Activated CD4-positive, CD25-positive, alpha-beta regulatory T cell treated with anti-CD3 and anti-CD28 coated beads, Interleukin-2, amount 50 U/mL, for 72 hours (primary cell): ENCODE data around the gene ADA.
"Not testable (repeated sequence)": the region's sequence is repeated elsewhere in the genome, so short reads cannot be mapped to it uniquely, and the experiment has no call there.

ENCODE experiments used
- DNase-seq: peaks from one replicate; pipeline ENCODE4 v3.0.0; 2021

The ADA gene

DNA sequence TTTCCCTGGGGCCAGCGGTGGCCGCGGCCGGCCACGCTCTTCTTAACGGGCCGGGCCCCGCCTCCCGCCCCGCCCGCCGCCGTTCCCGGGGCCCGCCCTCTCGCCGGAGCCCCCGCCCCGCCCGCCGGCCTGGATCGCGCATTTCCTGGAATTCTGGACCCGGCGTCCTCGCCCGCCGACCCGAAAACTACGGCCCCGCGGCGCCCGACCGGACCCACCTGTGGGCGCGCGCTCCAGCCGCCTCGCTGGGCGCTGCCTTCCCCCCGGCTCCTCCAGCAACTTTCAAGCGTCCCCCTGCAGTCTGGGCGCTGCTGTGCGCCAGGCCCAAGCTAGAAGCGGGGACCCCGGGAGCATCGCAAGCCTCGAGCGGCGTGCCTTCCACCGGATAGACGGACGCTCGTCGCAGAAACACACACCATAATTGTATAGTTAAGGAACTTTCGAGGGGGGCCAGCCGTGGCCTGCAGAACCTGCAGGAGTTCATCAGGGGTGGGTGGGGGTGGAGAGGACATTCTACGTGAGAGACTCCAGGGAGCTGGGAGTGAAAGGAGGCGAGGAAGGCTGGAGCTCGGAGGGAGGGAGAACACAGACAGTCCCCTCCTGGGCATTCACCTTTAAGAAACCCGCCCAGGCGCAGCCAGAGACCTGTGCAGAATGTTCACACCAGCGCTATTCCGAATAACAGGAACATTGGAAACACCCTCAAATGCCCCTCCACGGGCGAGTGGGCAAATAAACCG is at the start of gene ADA:
Gene ADA (minus strand): TSS at position 16 of the 740 bp plus-strand sequence. CDS start 92 bp downstream, outside the sequence.
- DNase-seq: peak; percentile 54

DNA sequence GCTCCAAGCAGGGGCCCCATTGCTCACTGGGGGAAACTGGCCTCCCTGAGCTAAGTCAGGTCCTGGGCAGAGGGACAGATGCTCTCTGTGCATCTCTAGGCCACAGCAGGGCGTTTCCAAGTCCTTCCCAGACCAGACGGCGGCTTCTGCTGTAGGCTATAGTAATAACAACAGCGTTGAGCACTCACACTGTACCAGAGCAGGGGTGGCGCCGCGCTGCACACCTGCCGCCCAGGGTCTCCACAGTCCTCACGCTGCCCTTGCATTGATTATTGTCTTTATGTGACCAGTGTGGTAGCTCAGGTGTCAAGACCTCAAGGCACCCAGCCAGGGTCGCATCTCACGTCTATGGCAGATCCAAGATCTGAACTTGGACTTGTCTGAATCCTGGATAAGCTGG is 48.8 kb upstream of the ADA start:
- DNase-seq: no peak

DNA sequence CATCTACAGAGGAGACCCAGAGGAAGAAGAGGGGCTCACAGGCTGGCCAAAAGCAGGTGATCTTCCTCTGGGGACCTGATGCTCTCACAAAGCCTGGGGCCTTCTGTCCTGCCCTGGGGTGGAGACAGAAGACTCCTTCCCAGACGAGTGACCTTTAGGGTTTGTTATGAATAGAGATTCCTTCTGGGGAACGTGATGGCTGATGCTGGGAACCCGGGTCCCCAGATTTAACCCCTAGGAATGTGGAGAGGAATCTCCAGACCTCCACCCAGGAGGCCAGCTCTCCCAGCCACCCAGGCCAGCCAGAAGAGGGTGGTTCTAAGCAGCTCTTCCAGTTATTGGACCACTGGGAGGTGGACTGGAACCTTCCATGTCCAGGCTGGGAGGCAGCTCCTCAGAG is 46.9 kb upstream of the ADA start:
- DNase-seq: no peak

DNA sequence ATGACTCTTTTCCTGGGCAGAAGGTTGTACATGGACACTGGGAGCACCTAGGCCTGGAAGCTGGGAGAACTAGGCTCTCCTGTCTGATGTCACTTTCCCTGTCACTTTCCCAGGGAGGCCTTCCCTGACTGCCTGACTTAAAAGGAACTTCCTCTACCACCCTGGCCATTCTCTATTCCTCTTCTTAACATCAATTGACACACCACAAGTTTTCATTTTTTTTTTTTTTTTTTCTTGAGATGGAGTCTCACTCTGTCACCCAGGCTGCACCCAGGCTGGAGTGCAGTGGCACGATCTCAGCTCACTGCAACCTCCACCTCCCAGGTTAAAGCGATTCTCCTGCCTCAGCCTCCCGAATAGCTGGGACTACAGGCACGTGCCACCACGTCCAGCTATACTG is 45.5 kb upstream of the ADA start:
- DNase-seq: not testable (repeated sequence)

DNA sequence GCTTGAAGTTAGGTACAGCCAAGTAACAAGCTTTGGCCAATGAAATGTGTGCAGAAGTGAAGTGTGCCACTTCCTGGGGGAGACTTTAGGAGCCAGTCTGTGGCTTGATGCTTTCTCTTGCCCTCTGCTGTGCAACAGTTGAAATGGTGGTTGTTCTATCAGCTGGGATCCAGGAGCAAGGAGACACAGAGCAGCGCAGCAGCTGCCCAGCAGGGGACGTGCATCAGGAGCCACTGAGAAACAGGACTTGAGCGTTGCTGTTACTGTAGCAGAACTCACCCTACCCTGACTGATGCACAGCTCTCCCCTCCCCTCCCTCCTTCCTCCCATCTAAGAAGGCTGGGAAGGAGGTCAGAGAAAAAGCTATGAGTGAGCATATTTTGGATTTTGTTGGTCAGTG is 44.8 kb upstream of the ADA start:
- DNase-seq: no peak

DNA sequence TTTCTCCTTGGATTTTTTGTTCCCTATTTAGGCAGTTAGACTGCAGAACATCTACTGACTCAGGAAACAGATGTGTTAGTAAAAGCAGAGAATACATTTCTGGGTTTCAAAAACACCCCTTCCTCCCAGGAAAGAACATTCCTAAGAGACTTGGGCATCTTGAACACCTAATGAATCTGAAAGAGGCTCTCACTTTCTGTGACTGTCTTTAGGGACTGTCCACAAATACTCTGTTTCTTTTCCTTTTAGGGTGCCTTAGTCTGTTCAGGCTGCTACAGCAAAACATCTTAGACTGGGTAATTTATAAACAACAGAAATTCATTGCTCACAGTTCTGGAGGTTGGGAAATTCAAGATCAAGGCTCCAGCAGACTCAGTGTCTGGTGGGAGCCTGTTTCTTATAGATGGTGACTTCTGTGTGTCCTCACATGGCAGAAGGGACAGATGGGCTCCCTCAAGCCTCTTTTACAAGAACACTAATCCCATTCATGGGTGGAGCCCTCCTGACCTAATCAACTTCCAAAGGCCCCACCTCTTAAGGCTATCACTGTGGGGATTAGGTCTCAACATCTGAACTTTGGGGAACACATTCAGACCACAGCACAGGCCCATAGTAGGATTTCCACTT is 44.3 kb upstream of the ADA start:
- no peak for DNase-seq

DNA sequence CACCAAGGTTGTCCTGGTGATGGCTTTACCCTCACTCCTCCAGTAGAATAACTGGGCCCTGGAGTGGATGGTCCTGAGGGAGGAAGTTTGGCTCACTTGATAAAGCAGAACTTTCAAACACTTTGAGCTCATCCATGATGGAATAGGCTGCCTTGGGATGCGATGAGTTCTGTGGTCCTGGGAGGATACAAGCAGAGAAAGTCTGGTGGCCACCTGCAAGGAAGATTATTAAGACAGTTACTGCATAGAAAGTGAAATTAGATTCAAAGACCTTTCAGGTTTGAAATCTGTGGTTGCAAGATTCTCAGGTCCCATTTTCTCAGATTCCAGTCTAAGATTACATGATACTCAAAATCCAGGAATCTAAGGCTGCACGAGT is 43.8 kb upstream of the ADA start:
- no peak for DNase-seq

DNA sequence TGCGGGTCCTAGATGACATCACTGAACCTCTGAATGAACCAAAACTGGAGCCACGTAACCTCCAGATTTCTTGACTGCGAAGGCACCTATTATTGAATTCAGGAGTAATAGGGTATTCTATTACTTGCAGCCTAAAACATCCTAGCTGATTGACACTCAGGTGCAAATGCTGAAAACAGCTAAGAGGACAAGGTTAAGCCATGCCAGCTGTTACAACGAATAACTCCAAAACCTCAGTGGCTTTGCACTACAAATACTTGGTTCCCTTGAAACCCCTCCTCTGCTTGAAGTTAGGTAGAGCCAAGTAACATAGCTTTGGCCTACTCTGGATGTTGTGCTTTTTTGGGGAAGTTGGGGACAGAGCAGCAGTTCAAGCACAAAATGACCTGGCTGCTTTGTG is 42.7 kb upstream of the ADA start:
- DNase-seq: no peak

DNA sequence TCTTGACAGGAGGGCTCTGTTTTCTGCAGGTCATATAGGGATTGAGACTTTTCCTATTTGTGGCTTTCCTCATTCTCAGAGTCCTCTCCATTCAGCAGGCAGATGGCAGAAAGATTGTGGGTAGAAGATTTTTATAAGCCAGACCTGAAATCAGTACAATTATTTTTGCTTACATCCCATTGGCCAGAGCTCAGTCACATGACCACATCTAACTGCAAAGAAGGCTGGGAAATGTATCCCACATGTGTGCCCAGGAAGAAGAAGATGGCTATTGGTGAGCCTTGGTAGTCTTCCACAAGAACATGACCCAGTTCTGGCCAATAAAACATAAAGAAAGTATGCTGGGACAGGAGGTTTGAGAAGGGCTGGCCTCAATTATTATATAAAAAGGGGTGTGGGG is 42.1 kb upstream of the ADA start:
- no peak for DNase-seq

DNA sequence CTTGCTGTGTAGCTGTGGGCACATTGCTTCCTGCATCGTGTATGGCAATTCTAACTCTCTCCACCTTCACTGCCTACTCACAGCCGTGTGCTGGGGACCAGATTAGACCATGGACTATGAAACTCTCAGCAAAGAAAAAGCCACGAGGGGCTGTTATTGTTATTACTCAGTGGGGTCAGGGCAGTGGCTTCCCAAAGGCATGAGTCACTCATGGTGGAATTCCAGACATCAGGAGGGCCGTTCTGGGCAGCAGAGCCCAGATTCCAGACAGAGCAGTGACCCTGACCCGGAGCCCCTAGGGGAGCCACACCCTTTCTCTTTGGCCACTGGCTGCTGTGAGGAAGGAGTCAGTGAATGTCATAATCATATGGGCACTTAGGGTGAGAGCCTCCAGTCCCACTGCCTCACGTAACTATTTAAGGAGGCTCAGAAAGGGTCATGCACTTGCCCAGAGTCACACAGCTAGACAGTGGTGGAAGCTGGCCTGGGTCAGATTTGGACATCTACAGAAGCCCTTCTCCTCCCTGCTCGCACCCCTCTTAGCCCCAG is 41.5 kb upstream of the ADA start:
- no peak for DNase-seq

DNA sequence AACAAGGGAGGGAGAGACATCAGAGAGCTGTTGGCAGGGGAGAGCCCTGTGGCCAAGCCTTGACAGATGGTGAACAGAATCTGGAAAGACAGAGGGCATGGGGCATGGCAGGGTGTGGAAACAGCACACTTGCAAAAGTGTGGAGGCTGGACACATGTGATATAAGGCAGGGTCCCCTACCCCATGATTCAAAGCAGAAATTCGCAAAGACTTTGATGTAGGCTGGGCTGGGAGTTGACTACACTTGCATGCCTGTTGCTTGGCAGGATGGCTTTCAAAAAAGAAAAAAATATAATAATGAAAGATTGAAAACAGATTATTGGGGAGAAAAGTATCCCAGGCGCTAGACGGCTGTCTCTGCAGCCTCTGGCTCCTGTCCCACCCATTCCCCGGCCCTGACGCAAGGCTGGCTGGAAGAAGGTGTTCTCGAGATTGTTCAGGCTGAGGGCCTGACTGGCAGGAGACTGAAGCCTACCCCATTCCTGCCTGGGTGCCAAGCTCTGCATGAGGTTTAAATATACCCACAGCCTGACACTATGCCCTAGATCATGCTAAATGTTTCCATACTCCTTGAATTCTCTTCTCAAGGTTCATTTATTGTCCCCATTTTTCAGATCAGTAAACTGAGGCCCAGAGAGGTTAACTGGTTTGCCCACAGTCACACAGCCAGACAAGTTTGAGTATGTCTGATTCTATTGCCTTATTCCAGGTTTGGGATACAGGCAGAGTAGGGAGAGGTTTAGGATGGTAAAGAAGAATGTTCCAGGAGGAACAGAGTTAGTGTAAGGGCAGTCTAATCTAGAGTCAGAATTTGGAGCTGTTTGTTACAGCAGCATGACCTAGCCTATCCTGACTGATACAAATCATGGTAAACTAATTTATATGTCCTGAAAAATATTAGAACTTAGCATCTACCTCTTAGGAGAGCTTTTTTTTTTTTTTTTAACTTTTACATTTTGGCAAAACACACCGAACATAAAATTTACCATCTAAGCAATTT is 40.2 kb upstream of the ADA start:
- no peak for DNase-seq

DNA sequence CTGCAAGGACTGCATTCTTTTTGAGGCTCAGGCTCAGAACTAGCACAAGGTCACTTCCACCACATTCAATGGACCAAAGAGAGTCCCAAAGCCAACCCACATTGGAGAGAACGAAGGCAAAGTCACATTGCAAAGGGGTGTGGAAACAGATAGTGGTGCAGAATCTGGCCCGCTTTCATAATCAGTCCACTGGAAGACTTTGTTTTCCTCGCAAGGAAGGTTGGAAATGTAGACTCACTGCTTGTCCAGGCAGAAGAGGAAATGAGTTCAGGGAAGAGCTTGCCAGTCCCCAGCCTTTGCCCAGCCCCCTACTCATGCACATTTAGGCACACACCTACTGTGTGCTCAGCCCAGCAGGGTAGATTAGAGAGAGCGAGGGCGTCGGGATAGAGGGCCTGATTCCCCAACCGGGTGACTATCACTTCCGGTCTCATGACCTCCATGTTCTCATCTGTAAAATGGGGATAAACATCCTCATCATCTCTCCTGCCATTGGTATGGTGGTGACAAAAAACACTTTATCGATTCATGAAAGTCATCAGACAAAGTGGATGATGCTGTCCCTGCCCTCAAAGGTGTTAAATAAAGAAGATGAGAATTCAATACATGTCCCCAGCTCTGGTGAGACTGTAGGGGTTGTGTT is 39.4 kb upstream of the ADA start:
- DNase-seq: no peak

DNA sequence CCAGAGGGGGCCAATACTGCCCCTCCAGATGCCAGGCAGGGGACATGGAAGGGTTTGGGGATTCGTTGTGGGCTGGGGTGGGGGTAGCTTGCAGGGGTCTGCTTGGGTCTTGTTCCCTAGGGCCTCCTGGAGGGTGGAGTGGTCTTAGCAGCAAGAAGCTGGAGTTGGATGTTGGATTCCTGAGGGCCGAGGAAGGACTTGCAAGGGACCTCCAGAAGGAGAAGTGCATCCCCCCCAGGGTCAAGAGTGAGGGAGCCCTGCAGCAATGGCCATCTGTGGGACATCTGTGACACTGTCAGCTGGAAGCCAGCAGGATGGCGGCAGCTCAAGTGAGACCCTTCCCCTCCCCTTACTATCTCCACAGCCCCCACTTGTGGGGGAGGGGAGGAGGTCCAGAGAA is 38.3 kb upstream of the ADA start:
- no peak for DNase-seq

DNA sequence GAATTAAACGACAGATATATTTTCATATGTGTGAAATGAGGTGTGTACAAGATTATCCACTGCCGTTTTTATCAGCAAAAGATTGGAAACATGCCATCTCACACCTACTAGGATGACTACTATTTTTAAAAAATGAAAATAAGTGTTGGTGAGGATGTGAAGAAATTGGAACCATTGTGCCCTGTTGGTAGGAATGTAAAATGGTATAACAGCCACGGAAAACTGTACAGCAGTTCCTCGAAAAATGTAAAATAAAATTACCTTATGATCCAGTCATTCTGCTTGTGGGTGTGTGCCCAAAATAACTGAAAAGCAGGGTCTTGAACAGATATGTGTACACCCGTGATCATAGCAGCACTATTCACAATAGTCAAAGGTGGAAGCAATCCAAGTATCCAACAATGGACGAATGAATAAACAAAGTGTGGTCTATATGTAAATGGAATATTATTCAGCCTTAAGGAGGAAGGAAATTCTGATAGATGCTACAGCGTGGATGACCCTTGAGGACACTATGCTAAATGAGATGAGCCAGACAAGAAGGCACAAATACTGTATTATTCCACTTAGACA is 36.6 kb upstream of the ADA start:
- DNase-seq: no peak

DNA sequence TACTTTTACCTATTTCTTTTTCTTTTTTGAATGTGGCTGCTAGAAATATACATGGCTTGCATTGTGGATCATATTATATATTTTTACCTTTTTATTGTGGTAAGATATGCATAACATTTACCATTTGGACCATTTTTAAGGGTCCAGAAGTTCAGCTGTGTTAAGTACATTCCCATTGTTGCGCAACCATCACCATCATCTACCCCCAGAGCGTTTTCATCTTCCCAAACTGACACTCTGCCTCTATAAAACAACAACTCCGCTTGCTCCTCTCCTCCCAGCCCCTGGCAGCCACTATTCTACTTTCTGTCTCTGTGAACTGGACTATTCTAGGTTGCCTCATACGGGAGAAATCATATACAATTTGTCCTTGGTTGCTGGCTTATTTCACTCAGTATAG is 35.4 kb upstream of the ADA start:
- no peak for DNase-seq

DNA sequence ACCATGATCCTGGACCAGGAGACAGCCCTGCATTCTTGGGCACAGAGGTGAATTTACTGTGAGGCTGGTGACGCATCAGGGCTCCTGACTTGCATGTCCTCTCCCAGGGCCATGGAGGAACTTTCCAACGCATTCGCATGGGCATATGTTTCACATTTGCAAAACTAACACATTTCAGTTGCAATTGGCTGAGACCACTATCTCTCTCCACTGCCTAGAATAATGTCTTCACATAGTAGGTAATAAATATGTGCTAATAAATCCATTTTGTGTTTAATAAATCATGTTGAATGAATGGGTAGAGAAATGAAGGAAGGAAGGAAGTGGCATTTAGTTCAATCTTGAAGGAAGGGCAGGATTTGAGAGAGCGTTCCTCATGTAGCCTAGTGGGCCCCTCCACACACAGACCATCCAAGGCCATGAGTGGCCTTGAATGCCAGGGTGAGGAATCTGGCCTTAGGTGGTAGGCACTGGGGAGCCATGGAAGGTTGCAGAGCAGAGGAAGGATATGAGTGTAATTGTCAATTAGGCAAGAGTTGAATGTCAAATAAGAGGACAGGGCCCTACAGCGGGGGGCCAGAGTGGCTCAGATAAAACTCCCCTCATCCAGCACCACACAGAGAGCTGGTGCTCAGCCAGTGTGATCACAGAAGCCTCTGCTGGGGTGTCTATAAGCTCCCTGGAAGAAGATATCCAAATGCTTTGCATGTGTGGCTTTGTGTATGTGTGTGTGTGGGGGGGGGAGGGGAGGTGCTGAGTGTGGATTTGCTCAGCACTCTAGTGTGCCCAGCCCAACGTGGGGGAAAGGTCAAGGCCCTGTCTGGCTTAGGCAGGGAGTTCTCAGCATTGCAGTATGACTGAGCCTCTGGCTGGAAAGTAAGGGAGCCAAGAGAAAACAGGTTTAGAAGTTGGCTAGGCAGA is 32.8 kb upstream of the ADA start:
- no peak for DNase-seq

DNA sequence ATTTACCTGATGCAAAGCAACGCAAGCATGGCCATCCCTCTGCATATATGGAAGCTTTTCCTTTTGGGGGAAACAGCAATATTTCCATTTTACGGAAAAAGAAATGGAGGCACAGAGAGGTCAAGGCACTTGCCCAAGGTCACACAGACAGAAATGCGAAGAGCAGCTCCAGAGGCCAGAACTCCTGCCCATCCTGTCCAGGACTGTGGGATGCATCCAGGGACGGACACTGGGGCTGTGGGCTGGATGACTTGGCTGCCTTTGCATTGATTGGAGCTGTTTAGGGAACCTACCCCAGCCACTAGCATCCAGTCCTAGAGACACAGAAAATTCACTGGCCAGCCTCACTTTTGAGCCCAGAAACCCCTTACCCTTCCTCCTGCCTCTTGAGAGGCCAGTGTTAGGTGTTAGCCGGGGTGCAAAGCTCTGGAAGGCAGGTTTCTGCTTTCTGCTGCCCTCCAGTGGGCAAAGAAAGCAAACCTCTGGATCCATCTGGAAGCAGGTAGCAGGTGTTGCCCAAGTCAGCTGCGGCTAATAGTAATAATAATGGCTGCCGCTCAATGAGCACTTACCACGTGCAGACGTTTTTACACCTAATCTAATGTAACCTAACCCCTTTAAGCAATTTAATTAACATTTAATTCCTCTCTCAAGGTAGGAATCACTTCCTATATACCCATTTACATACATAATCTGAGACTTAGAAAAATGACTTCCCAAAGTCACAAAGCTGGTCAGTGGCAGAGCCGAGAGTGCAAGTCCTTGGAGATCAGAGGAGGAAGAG is 32.0 kb upstream of the ADA start:
- DNase-seq: peak; percentile 61

DNA sequence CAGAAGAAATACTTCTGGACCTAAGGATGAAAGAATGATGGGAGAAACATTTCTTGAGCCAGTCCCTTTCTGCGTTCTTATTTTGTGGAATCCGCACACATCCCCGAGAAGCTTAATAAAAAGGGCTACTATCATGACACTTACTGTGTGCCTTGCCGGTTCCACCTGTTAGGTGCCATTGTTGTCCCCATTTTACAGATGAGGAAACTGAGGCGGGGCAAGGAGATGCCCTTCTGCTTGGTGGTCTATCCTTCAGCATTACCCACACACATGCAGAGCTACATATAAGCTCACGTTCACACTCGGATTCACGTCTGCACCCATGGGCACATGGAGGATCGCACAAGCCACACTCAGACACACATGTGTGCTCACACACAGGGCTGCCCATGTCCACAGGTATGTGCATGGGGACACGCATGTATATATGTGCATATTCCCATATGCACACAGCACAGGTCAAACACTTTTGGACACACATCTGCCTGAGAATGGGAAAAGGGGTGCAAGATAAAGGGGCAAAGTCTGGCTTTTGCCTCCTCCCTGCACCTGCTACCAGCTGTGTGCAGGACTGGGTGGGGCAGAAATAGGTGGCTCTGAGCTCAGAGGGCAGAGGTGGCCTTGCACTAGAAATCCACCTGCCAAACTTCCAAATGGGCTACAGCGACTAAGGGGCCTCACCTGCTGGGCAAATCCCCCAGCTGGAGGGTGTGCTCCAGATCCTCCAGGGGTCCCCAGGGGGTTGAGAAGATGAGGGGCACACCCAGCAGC is 30.5 kb upstream of the ADA start:
- no peak for DNase-seq

DNA sequence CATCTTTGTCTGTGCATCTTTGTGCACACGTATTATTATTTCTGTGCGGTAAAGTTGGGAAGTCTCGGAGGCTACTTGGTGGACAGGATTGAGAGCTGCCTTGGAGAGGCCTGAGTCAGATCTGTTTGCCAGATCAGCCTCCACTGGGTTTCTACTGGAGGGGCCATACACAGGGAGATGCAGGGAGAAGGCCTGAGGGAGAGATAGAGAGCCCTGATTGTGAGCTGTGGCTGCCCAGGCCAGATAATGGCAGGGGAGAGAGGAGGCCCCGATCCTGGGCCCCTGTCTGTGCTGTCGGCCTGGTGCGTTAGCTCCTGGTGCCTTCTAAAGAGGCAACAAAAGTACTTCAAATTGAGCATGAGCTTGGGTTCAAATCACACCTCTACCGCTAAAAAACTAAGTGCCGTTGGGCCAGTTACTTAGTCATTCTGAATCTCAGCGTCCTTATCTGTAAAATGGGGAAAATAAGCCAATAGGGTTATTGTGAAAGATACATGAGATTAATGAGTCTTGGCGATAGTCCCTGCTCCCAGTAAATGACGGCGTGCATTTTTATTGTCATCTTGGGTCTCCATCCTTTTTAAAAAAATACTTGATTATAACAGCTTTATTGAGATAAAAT is 27.6 kb upstream of the ADA start:
- no peak for DNase-seq
